ENCODE data around the gene PMF1.

- TF ChIP-seq CEBPB (IDR thresholded peaks at IDR 0.05): no peak
- TF ChIP-seq JUN (IDR thresholded peaks at IDR 0.05): no peak
- TF ChIP-seq POLR2A (IDR thresholded peaks at IDR 0.05; ENCODE audit: low read length): no peak
- no peak for TF ChIP-seq BHLHE40 (IDR thresholded peaks at IDR 0.05; ENCODE audit: low read depth, low read length)
- TF ChIP-seq POLR2AphosphoS2 (conservative IDR thresholded peaks at IDR 0.05; ENCODE audit: low read length): no peak
Observed at GRCh38 chr1:156266051-156266450, 53.2 kb downstream of the PMF1 start.

Measured in A549 (cell line).